OCI-LY7 (cell line): Measurements from ENCODE around the gene ROS1. TPM values are rescaled to one million over a fixed set of nuclear protein-coding genes. Genes with fewer than 3 reads are reported as not detected.

Experiments used
- BruUV-seq: library from RNA; stranded (reverse); fragments of 400-500 nt; replicated peaks from 2 replicates; lab custom pipeline; 2021; lab: Mats Ljungman, UMichigan
- CTCF ChIA-PET: fragments of 300-600 bp; sonication (Branson Sonifier 250); formaldehyde crosslinking; loops from one replicate; lab custom pipeline; 2022; ENCODE audit warnings: antibody characterized with exemption; ENCODE audit not compliant: unreplicated experiment; lab: Charles Lee
- POLR2A ChIA-PET: fragments of 300-600 bp; sonication (Branson Sonifier 250); formaldehyde crosslinking; loops from one replicate; lab custom pipeline; 2022; ENCODE audit warnings: antibody characterized with exemption; lab: Charles Lee
- DNase-seq: peaks from one replicate; pipeline ENCODE4 v3.0.0-alpha.2; 2015; ENCODE audit warnings: low spot score
- H2AFZ ChIP-seq: fragments of 200-600 bp; sonication (generic), shearing (Covaris generic); 2 replicates; pipeline ENCODE4 v1.6.1; 2014; ENCODE audit warnings: mild to moderate bottlenecking, antibody characterized with exemption, low read length, moderate library complexity
- H3K27ac ChIP-seq: fragments of 200-600 bp; sonication (generic); 2 replicates; pipeline ENCODE4 v1.5.1; 2014; ENCODE audit warnings: mixed run types, low read depth, mild to moderate bottlenecking, moderate library complexity, low read length, inconsistent platforms; ENCODE audit not compliant: poor library complexity, severe bottlenecking
- H3K36me3 ChIP-seq: fragments of 200-600 bp; sonication (generic); 2 replicates; pipeline ENCODE4 v1.6.1; 2014; ENCODE audit warnings: mild to moderate bottlenecking, antibody characterized with exemption, low read length, moderate library complexity, mixed read lengths; ENCODE audit not compliant: insufficient read depth
- H3K4me1 ChIP-seq: fragments of 200-600 bp; sonication (generic); 2 replicates; pipeline ENCODE4 v1.5.1; 2014; ENCODE audit warnings: mild to moderate bottlenecking, low read length; ENCODE audit not compliant: insufficient read depth, poor library complexity, severe bottlenecking
- H3K4me2 ChIP-seq: fragments of 200-600 bp; sonication (generic); 2 replicates; pipeline ENCODE4 v1.6.1; 2014; ENCODE audit warnings: mild to moderate bottlenecking, low read length
- H3K4me3 ChIP-seq: fragments of 200-600 bp; sonication (generic); 2 replicates; pipeline ENCODE4 v1.5.1; 2014; ENCODE audit warnings: mild to moderate bottlenecking, low read depth, low read length; ENCODE audit not compliant: poor library complexity, severe bottlenecking
- H3K79me2 ChIP-seq: fragments of 200-600 bp; sonication (generic); 2 replicates; pipeline ENCODE4 v1.6.1; 2016; ENCODE audit warnings: low read depth, mild to moderate bottlenecking, low read length, moderate library complexity, mixed read lengths; ENCODE audit not compliant: insufficient read depth
- H3K9me2 ChIP-seq: fragments of 200-600 bp; sonication (generic); 2 replicates; pipeline ENCODE4 v1.6.1; 2016; ENCODE audit warnings: mild to moderate bottlenecking, low read length, mixed read lengths; ENCODE audit not compliant: insufficient read depth
- H3K9me3 ChIP-seq: fragments of 200-600 bp; sonication (generic); 2 replicates; pipeline ENCODE4 v1.6.1; 2014; ENCODE audit warnings: mild to moderate bottlenecking, mixed run types, low read length, mixed read lengths
- H4K20me1 ChIP-seq: fragments of 200-600 bp; sonication (generic); 2 replicates; pipeline ENCODE4 v1.6.1; 2014; ENCODE audit warnings: mild to moderate bottlenecking, antibody characterized with exemption, low read length, moderate library complexity, mixed read lengths; ENCODE audit not compliant: insufficient read depth
- CTCF ChIP-seq: fragments of 200-600 bp; sonication (generic); conservative IDR thresholded peaks from 2 replicates; pipeline ENCODE4 v1.5.1; 2014; ENCODE audit warnings: mild to moderate bottlenecking, antibody characterized with exemption, low read length, moderate library complexity, mixed read lengths
- EZH2phosphoT487 ChIP-seq: fragments of 200-600 bp; sonication (generic); IDR thresholded peaks from 2 replicates; pipeline ENCODE4 v1.6.1; 2018; ENCODE audit warnings: low read depth, borderline replicate concordance, mild to moderate bottlenecking, mixed run types, antibody characterized with exemption, low read length, moderate library complexity, mixed read lengths
- intact Hi-C: fragments of 100-400 bp; cut with micrococcal nuclease; formaldehyde crosslinking; loops from one replicate; pipeline ENCODE4 v1.10.0; 2022; ENCODE audit not compliant: unreplicated experiment
- total RNA-seq, 2 experiments: library from RNA; depleted of rRNA in 1 of 2; stranded (reverse); fragments of >200 nt in 1 of 2; shearing (Covaris generic) in 1 of 2; gene quantifications; 2 replicates each; pipeline ENCODE4 v1.2.3, GENCODE V29; 2014 to 2022

ROS1 gene
- total RNA-seq, 2 experiments from 2014 or later, result not detected

GRCh38 chr6:117288083-117288715, 137.5 kb downstream of the ROS1 start:
- CTCF ChIA-PET, result no interaction called here
- POLR2A ChIA-PET, result no interaction called here
- Histone ChIP-seq H3K4me2 (no peak overlapping the region), H3K4me3 (no peak overlapping the region), H3K4me1 (no peaks in the 10 kb centered on the region), H3K9me2 (no peaks in the 10 kb centered on the region), H3K79me2 (no peaks in the 10 kb centered on the region), H3K9me3 (no peaks in the 10 kb centered on the region), H3K36me3 (no peaks in the 10 kb centered on the region), H3K27ac (no peak overlapping the region), H2AFZ (no peak overlapping the region), H4K20me1 (no peaks in the 10 kb centered on the region)
- no peak for DNase-seq
- BruUV-seq, result no TSS peak
- intact Hi-C loops, result no loop called here
- TF ChIP-seq EZH2phosphoT487, result no peak
- TF ChIP-seq CTCF, result no peak

GRCh38 chr6:117280922-117281321, 144.8 kb downstream of the ROS1 start:
- Histone ChIP-seq H2AFZ (no peak overlapping the region), H3K9me2 (no peaks in the 10 kb centered on the region), H4K20me1 (no peaks in the 10 kb centered on the region), H3K4me3 (no peak overlapping the region), H3K36me3 (no peaks in the 10 kb centered on the region), H3K27ac (no peak overlapping the region), H3K9me3 (no peaks in the 10 kb centered on the region), H3K79me2 (no peaks in the 10 kb centered on the region), H3K4me2 (no peak overlapping the region), H3K4me1 (no peaks in the 10 kb centered on the region)
- intact Hi-C loops, result no loop called here
- ChIA-PET CTCF (no interaction called here), POLR2A (no interaction called here)
- TF ChIP-seq EZH2phosphoT487, result no peak
- peak; percentile 47 for TF ChIP-seq CTCF
- DNase-seq, result no peak
- no TSS peak for BruUV-seq

DNA sequence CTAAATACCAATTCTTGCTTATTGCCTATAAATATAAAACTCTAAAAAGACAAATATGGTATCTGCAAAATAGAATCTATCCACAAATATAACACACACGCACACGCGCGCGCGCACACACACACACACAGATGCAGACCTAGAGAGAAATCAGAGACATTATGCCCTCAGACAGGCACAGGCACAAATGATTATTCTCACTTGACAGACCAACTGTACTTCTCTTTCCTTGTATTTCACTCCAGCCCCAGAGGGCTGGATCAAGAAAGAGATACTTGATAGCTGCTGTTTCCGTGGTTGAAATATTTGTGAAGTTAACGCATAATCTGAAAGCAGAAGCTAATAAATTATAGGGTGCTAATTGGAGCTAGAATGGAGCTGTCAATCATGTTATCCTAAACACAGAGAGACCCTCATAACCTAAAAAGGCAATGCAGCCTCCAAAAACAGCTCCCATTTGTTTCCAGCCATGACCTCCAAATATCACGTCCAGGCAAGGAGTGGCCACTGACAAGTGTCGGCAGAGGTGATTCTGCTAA, 148.9 kb downstream of the ROS1 start:
- intact Hi-C loops, result no loop called here
- no peak overlapping the region for H3K4me3 ChIP-seq
- CTCF ChIA-PET, result no interaction called here

More for the DNA sequence above, 148.9 kb downstream of the ROS1 start:
- Histone ChIP-seq H3K4me2 (no peak overlapping the region), H2AFZ (no peak overlapping the region), H3K79me2 (no peaks in the 10 kb centered on the region), H3K27ac (no peak overlapping the region), H3K36me3 (no peaks in the 10 kb centered on the region), H4K20me1 (no peaks in the 10 kb centered on the region), H3K4me1 (no peaks in the 10 kb centered on the region), H3K9me3 (no peaks in the 10 kb centered on the region), H3K9me2 (no peaks in the 10 kb centered on the region)
- no TSS peak for BruUV-seq
- POLR2A ChIA-PET, result interaction anchor here (0.7 kb wide), 1 partner anchor 62 kb away, joined by 4 read pairs; no protein-coding TSS in a partner anchor
- DNase-seq, result no peak
- TF ChIP-seq EZH2phosphoT487, result no peak
- no peak for TF ChIP-seq CTCF
